Measurements from ENCODE around the gene ZBTB25.

ZBTB25 gene

GRCh38 chr14:64502887-64503433, 678 bp downstream of the ZBTB25 start:
- TF ChIP-seq CTCF (IDR thresholded peaks at IDR 0.05): no peak
- H3K27ac Mint-ChIP-seq: peak overlapping the region; percentile 95
- no peaks in the 10 kb centered on the region for H3K27me3 Mint-ChIP-seq (ENCODE audit: low read depth, poor library complexity)
- H3K4me1 Mint-ChIP-seq: peaks cover 64% of the 10 kb centered on the region
- peaks cover 1% of the 10 kb centered on the region for H3K36me3 Mint-ChIP-seq (ENCODE audit: low read depth)
- DNase-seq: no peak
- H3K9me3 Mint-ChIP-seq: no peaks in the 10 kb centered on the region
- peak overlapping the region; percentile 91 for H3K4me3 Mint-ChIP-seq

GRCh38 chr14:64502456-64502855, 1.2 kb downstream of the ZBTB25 start:
- no peak for TF ChIP-seq CTCF (IDR thresholded peaks at IDR 0.05)
- Mint-ChIP-seq H3K27ac (peak overlapping the region; percentile 93), H3K4me1 (peaks cover 63% of the 10 kb centered on the region), H3K27me3 (ENCODE audit: low read depth, poor library complexity) (no peaks in the 10 kb centered on the region), H3K9me3 (no peaks in the 10 kb centered on the region), H3K36me3 (ENCODE audit: low read depth) (peaks cover 6% of the 10 kb centered on the region), H3K4me3 (peak overlapping the region; percentile 91)
- no peak for DNase-seq

GRCh38 chr14:64501411-64502171, 2.0 kb downstream of the ZBTB25 start:
- Mint-ChIP-seq H3K4me1 (peaks cover 54% of the 10 kb centered on the region), H3K4me3 (peak overlapping the region; percentile 91), H3K36me3 (ENCODE audit: low read depth) (peaks cover 9% of the 10 kb centered on the region), H3K27me3 (ENCODE audit: low read depth, poor library complexity) (no peaks in the 10 kb centered on the region), H3K9me3 (no peaks in the 10 kb centered on the region), H3K27ac (peak overlapping the region; percentile 83)
- DNase-seq: peak; percentile 51
- no peak for TF ChIP-seq CTCF (IDR thresholded peaks at IDR 0.05)

GRCh38 chr14:64500088-64500487, 3.5 kb downstream of the ZBTB25 start:
- Mint-ChIP-seq H3K4me3 (peak overlapping the region; percentile 39), H3K27ac (no peak overlapping the region), H3K4me1 (peaks cover 41% of the 10 kb centered on the region), H3K9me3 (no peaks in the 10 kb centered on the region), H3K36me3 (ENCODE audit: low read depth) (peaks cover 11% of the 10 kb centered on the region), H3K27me3 (ENCODE audit: low read depth, poor library complexity) (no peaks in the 10 kb centered on the region)
- TF ChIP-seq CTCF (IDR thresholded peaks at IDR 0.05): no peak
- no peak for DNase-seq

GRCh38 chr14:64496764-64497163, 6.9 kb downstream of the ZBTB25 start:
- no peak for TF ChIP-seq CTCF (IDR thresholded peaks at IDR 0.05)
- Mint-ChIP-seq H3K27ac (no peak overlapping the region), H3K4me3 (no peak overlapping the region), H3K36me3 (ENCODE audit: low read depth) (peaks cover 11% of the 10 kb centered on the region), H3K9me3 (no peaks in the 10 kb centered on the region), H3K27me3 (ENCODE audit: low read depth, poor library complexity) (no peaks in the 10 kb centered on the region), H3K4me1 (peaks cover 27% of the 10 kb centered on the region)
- DNase-seq: no peak

- Mint-ChIP-seq H3K36me3 (ENCODE audit: low read depth) (peaks cover 23% of the 10 kb centered on the region), H3K27ac (no peak overlapping the region), H3K27me3 (ENCODE audit: low read depth, poor library complexity) (no peaks in the 10 kb centered on the region), H3K4me1 (peaks cover 15% of the 10 kb centered on the region), H3K4me3 (no peak overlapping the region), H3K9me3 (no peaks in the 10 kb centered on the region)
- no peak for DNase-seq
- no peak for TF ChIP-seq CTCF (IDR thresholded peaks at IDR 0.05)
Observed at GRCh38 chr14:64495252-64495651, 8.4 kb downstream of the ZBTB25 start.
